Epidermal melanocyte (primary cell): ENCODE results near the gene PLEKHA1.

ENCODE experiments used
- DNase-seq: peaks from one replicate; pipeline ENCODE4 v3.0.0; 2011; ENCODE audit warnings: low spot score; ENCODE audit not compliant: insufficient read length

PLEKHA1 gene

GRCh38 chr10:122346326-122346950, 28.1 kb upstream of the PLEKHA1 start:
- DNase-seq, result no peak

- no peak for DNase-seq
Measured at GRCh38 chr10:122347170-122347841, 27.2 kb upstream of the PLEKHA1 start.

- no peak for DNase-seq
Measured at GRCh38 chr10:122348512-122348911, 26.0 kb upstream of the PLEKHA1 start.

GRCh38 chr10:122348935-122349361, 25.6 kb upstream of the PLEKHA1 start:
- no peak for DNase-seq

GRCh38 chr10:122349758-122350369, 24.6 kb upstream of the PLEKHA1 start:
- DNase-seq, result no peak

GRCh38 chr10:122350893-122351292, 23.6 kb upstream of the PLEKHA1 start:
- no peak for DNase-seq

GRCh38 chr10:122352817-122353525, 21.5 kb upstream of the PLEKHA1 start:
- no peak for DNase-seq

GRCh38 chr10:122354383-122354782, 20.1 kb upstream of the PLEKHA1 start:
- DNase-seq, result no peak

GRCh38 chr10:122357685-122358084, 16.8 kb upstream of the PLEKHA1 start:
- DNase-seq, result no peak

- DNase-seq, result no peak
Measured at GRCh38 chr10:122359621-122360020, 14.9 kb upstream of the PLEKHA1 start.

GRCh38 chr10:122361046-122361445, 13.5 kb upstream of the PLEKHA1 start:
- no peak for DNase-seq

GRCh38 chr10:122362031-122362592, 12.4 kb upstream of the PLEKHA1 start:
- DNase-seq, result no peak

GRCh38 chr10:122362621-122363020, 11.9 kb upstream of the PLEKHA1 start:
- no peak for DNase-seq

- DNase-seq, result no peak
Measured at GRCh38 chr10:122363311-122363710, 11.2 kb upstream of the PLEKHA1 start.

GRCh38 chr10:122363722-122364463, 10.6 kb upstream of the PLEKHA1 start:
- no peak for DNase-seq

GRCh38 chr10:122368502-122369254, 5.8 kb upstream of the PLEKHA1 start:
- no peak for DNase-seq

GRCh38 chr10:122373108-122373507, 1.4 kb upstream of the PLEKHA1 start:
- no peak for DNase-seq

GRCh38 chr10:122373721-122374120, 787 bp upstream of the PLEKHA1 start:
- DNase-seq, result peak; percentile 36

- peak; percentile 23 for DNase-seq
Measured at GRCh38 chr10:122374859-122375678, 561 bp downstream of the PLEKHA1 start.
